Thoracic aorta (tissue), 2 donors: ENCODE measurements around the gene FAHD2B. TPM values are rescaled to one million over a fixed set of nuclear protein-coding genes. Genes with fewer than 3 reads are reported as not detected.

Source experiments
- total RNA-seq, 2 donors: library from RNA; depleted of rRNA; stranded (reverse); fragments of >200 nt; gene quantifications; one replicate each; pipeline versions ENCODE4 v1.1.0 to v1.2.3, GENCODE V29; 2016

Gene FAHD2B
- total RNA-seq, 2 donors from 2014 or later, result 6.6 to 7.5 TPM

Other genes starting within 250 kb of the FAHD2B start
- gene ANKRD39, start 236.9 kb downstream of the FAHD2B start, total RNA-seq, result 10 to 100 TPM in 1 of 2 donors, 1 to 10 TPM in 1; 8.4 to 18.0 TPM
- gene SEMA4C, start 224.8 kb downstream of the FAHD2B start, total RNA-seq, result 10 to 100 TPM; 44.1 to 66.3 TPM
- not detected for gene FAM178B, start 108.3 kb downstream of the FAHD2B start, total RNA-seq
- gene ANKRD36, start 18.3 kb upstream of the FAHD2B start, total RNA-seq, result 10 to 100 TPM; 48.5 to 54.3 TPM